HTR-8/SVneo (cell line): ENCODE data around the gene PCDHA7.
A peak's percentile ranks its signal among the peaks of the same experiment; 100 is the strongest.
"Not testable (repeated sequence)": the region's sequence is repeated elsewhere in the genome, so short reads cannot be mapped to it uniquely, and the experiment has no call there.

Source experiments
- DNase-seq: peaks from one replicate; pipeline ENCODE4 v3.0.0; 2011; ENCODE audit warnings: low spot score, mixed read lengths; ENCODE audit not compliant: insufficient read length
- FAIRE-seq: peaks from 2 replicates; lab custom pipeline; 2011; peaks lifted over from hg19 to GRCh38; lab: Jason Lieb, UNC

PCDHA7 gene, protein sequence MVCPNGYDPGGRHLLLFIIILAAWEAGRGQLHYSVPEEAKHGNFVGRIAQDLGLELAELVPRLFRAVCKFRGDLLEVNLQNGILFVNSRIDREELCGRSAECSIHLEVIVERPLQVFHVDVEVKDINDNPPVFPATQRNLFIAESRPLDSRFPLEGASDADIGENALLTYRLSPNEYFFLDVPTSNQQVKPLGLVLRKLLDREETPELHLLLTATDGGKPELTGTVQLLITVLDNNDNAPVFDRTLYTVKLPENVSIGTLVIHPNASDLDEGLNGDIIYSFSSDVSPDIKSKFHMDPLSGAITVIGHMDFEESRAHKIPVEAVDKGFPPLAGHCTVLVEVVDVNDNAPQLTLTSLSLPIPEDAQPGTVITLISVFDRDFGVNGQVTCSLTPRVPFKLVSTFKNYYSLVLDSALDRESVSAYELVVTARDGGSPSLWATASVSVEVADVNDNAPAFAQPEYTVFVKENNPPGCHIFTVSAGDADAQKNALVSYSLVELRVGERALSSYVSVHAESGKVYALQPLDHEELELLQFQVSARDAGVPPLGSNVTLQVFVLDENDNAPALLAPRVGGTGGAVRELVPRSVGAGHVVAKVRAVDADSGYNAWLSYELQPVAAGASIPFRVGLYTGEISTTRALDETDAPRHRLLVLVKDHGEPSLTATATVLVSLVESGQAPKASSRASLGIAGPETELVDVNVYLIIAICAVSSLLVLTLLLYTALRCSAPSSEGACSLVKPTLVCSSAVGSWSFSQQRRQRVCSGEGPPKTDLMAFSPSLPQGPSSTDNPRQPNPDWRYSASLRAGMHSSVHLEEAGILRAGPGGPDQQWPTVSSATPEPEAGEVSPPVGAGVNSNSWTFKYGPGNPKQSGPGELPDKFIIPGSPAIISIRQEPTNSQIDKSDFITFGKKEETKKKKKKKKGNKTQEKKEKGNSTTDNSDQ

DNA sequence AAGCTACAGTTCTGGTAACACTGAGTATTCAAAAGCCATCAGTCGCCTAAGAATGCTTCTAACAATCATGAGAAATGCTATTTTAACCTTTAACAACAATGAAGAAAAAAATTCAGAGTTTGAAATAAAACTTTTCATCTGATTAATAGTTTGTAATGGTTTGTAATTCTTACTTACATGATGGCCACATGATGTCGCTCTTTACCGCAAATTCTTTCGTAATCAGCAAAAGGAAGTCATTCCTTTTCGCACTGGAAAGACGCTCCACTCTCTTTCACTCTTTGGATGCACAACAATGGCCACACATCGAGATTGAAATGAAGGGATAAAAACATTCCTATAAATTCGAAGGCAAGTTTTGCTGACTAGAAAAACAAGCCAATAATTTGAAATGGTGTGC is at the start of gene PCDHA7:
TSS of gene PCDHA7 (plus strand) at position 277 of the 400 bp plus-strand sequence. CDS start at position 392, 115 bp downstream.
- DNase-seq, result no peak
- no peak for FAIRE-seq

DNA sequence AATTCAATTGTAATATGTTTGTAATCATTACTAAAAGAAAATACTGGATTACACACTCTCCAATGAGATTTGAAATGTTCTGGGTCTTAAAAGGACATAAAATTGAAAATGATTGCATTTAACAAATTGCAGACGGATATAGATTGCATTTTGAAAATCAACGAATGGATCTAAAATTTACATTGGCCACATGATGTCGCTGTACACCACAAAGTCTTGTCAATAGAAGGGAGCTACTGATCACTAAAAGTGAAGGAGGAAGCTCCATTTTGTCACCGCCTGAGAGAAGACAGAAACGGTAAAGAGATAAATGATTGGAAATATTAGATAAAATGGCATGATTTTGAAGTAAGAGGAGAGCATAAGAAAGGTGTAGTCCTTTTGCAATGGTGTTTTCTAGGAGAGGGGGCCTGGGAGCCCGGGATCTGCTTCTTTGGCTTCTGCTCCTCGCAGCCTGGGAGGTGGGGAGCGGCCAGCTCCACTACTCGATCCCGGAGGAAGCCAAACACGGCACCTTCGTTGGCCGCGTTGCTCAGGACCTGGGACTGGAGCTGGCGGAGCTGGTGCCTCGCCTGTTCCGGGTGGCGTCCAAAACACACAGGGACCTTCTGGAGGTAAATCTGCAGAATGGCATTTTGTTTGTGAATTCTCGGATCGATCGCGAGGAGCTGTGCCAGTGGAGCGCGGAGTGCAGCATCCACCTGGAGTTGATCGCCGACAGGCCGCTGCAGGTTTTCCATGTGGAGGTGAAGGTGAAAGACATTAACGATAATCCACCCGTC is 48.0 kb upstream of the PCDHA7 start, which contains the start of gene PCDHA1:
TSS of gene PCDHA1 (plus strand) at position 236 of the 782 bp plus-strand sequence.
- FAIRE-seq (no peak), DNase-seq (no peak)

DNA sequence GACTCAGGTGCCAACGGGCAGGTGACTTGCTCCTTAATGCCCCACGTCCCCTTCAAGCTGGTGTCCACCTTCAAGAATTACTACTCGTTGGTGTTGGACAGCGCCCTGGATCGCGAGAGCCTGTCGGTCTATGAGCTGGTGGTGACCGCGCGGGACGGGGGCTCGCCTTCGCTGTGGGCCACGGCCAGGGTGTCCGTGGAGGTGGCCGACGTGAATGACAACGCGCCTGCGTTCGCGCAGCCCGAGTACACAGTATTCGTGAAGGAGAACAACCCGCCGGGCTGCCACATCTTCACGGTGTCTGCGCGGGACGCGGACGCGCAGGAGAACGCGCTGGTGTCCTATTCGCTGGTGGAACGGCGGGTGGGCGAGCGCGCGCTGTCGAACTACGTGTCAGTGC is 46.6 kb upstream of the PCDHA7 start:
- DNase-seq, FAIRE-seq: not testable (repeated sequence)

DNA sequence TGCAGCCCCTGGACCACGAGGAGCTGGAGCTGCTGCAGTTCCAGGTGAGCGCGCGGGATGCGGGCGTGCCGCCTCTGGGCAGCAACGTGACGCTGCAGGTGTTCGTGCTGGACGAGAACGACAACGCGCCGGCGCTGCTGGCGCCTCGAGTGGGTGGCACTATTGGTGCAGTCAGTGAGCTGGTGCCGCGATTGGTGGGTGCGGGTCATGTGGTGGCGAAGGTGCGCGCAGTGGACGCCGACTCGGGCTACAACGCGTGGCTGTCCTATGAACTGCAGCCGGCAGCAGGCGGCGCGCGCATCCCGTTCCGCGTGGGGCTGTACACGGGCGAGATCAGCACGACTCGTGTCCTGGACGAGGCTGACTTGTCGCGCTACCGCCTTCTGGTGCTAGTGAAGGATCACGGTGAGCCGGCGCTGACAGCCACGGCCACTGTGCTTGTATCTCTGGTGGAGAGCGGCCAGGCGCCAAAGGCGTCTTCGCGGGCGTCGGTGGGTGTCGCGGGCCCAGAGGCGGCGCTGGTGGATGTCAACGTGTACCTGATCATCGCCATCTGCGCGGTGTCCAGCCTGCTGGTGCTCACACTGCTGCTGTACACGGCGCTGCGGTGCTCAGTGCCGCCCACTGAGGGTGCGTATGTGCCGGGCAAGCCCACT is 46.1 kb upstream of the PCDHA7 start:
- not testable (repeated sequence) for DNase-seq, FAIRE-seq

DNA sequence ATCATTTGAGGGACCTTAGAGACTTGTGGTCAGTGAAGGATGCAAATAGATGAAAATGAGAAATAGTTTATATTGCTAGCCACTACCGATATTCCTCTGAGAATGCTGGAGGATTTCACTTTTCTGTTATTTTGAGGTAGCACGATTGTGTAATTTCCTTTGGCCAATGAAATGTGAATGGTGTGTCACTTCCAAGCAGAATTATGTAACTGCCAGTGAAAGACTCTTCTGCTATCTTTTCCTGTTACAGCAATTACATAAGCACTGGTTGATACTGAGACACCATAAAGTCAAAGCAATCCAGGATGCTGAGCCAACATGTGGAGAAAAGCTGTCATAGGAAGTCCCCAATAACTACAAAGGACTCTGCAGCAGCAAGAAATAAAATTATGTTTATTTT is 43.0 kb upstream of the PCDHA7 start:
- no peak for DNase-seq

DNA sequence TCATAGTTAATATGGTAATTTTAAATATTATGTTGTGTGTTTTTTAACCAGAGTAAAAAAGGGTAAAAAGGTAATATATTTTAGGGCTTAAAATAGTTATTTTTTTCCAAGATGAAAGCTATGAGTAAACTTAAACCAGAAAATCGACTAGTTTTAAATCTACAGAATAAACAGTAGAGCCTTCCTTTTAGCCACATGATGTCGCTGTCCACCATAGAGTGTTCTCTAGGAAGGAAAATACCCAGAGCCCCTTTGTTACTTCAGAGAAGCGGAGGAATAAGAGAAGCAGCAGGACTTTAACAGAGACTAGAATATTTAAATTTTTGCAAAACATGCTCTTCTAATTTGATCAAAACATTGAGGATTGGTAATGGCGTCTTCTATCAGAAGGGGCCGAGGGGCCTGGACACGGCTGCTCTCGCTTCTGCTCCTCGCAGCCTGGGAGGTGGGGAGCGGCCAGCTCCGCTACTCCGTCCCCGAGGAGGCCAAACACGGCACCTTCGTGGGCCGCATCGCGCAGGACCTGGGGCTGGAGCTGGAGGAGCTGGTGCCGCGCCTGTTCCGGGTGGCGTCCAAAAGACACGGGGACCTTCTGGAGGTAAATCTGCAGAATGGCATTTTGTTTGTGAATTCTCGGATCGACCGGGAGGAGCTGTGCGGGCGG is 39.3 kb upstream of the PCDHA7 start, which contains the start of gene PCDHA2:
TSS of gene PCDHA2 (plus strand) at position 258 of the 664 bp plus-strand sequence.
- DNase-seq (peak; percentile 21), FAIRE-seq (no peak)

More for the DNA sequence above, 43.0 kb upstream of the PCDHA7 start:
- FAIRE-seq, result no peak

DNA sequence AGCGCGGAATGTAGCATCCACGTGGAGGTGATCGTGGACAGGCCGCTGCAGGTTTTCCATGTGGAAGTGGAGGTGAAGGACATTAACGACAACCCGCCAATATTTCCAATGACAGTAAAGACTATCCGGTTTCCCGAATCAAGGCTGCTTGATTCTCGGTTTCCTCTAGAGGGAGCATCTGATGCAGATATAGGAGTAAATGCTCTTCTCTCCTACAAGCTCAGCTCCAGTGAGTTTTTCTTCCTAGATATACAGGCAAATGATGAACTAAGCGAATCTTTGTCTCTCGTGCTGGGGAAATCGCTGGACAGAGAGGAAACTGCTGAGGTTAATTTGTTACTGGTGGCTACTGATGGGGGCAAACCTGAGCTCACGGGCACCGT is 38.8 kb upstream of the PCDHA7 start:
- peak; percentile 31 for DNase-seq
- FAIRE-seq, result no peak

DNA sequence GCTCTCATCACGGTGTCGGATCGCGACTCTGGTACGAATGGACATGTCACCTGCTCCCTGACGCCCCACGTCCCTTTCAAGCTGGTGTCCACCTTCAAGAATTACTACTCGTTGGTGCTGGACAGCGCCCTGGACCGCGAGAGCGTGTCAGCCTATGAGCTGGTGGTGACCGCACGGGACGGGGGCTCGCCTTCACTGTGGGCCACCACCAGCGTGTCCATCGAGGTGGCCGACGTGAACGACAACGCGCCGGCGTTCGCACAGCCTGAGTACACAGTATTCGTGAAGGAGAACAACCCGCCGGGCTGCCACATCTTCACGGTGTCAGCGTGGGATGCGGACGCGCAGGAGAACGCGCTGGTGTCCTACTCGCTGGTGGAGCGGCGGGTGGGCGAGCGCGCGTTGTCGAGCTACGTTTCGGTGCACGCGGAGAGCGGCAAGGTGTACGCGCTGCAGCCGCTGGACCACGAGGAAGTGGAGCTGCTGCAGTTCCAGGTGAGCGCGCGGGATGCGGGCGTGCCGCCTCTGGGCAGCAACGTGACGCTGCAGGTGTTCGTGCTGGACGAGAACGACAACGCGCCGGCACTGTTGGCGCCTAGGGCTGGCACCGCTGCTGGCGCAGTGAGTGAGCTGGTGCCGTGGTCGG is 37.9 kb upstream of the PCDHA7 start:
- not testable (repeated sequence) for DNase-seq
- FAIRE-seq, result peak; percentile 48

DNA sequence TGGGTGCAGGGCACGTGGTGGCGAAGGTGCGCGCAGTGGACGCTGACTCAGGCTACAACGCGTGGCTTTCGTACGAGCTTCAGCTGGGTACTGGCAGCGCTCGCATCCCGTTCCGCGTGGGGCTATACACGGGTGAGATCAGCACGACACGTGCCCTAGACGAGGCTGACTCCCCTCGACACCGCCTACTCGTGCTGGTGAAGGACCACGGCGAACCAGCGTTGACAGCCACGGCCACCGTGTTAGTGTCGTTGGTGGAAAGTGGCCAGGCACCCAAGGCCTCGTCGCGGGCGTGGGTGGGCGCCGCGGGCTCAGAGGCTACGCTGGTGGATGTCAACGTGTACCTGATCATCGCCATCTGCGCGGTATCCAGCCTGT is 37.4 kb upstream of the PCDHA7 start:
- no peak for FAIRE-seq
- DNase-seq, result no peak

DNA sequence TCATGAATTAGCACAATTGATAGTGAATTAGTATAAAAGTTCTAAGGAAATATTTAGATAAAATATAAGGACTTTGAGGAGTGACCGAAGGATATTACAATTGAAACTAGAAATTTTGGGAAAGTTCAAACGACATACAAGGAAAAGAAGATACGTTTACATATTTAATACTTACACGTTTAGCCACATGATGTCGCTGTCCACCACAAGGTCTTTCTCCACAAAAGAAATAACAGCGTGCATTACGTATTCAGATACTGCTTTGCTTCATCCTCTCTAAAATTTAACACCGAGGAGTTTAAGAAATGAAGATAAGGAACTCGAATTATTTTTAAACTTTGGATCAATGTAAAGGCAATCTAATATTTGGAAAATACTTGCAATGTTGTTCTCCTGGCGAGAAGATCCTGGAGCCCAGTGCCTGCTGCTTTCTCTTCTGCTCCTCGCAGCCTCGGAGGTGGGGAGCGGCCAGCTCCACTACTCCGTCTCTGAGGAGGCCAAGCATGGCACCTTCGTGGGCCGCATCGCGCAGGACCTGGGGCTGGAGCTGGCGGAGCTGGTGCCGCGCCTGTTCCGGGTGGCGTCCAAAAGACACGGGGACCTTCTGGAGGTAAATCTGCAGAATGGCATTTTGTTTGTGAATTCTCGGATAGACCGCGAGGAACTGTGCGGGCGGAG is 33.1 kb upstream of the PCDHA7 start, which contains the start of gene PCDHA3:
TSS of gene PCDHA3 (plus strand) at position 242 of the 678 bp plus-strand sequence.
- FAIRE-seq, result no peak

DNA sequence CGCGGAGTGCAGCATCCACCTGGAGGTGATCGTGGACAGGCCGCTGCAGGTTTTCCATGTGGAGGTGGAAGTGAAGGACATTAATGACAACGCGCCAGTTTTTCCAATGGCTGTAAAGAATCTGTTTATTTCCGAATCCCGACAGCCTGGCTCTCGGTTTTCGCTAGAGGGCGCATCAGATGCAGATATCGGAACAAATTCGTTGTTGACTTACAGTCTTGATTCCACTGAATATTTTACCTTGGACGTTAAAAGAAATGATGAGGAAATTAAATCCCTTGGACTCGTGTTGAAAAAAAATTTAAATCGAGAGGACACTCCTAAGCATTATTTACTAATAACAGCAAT is 32.6 kb upstream of the PCDHA7 start:
- FAIRE-seq, result no peak

More for the DNA sequence above, 33.1 kb upstream of the PCDHA7 start, which contains the start of gene PCDHA3:
- no peak for DNase-seq

DNA sequence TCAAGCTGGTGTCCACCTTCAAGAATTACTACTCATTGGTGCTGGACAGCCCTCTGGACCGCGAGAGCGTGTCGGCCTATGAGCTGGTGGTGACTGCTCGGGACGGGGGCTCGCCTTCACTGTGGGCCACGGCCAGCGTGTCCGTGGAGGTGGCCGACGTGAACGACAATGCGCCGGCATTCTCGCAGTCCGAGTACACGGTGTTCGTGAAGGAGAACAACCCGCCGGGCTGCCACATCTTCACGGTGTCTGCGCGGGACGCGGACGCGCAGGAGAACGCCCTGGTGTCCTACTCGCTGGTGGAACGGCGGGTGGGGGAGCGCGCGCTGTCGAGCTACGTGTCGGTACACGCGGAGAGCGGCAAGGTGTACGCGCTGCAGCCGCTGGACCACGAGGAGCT is 31.7 kb upstream of the PCDHA7 start:
- DNase-seq, result not testable (repeated sequence)
- peak; percentile 62 for FAIRE-seq

More for the DNA sequence above, 32.6 kb upstream of the PCDHA7 start:
- DNase-seq, result no peak

DNA sequence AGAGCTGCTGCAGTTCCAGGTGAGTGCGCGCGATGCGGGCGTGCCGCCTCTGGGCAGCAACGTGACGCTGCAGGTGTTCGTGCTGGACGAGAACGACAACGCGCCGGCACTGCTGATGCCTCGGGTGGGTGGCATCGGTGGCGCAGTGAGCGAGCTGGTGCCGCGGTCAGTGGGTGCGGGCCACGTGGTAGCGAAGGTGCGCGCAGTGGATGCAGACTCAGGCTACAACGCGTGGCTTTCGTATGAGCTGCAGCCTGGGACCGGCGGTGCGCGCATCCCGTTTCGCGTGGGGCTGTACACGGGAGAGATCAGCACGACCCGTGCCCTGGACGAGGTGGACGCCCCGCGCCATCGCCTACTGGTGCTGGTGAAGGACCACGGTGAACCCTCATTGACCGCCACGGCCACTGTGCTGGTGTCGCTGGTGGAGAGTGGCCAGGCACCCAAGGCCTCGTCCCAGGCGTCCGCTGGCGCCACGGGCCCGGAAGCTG is 31.2 kb upstream of the PCDHA7 start:
- FAIRE-seq (no peak), DNase-seq (no peak)

DNA sequence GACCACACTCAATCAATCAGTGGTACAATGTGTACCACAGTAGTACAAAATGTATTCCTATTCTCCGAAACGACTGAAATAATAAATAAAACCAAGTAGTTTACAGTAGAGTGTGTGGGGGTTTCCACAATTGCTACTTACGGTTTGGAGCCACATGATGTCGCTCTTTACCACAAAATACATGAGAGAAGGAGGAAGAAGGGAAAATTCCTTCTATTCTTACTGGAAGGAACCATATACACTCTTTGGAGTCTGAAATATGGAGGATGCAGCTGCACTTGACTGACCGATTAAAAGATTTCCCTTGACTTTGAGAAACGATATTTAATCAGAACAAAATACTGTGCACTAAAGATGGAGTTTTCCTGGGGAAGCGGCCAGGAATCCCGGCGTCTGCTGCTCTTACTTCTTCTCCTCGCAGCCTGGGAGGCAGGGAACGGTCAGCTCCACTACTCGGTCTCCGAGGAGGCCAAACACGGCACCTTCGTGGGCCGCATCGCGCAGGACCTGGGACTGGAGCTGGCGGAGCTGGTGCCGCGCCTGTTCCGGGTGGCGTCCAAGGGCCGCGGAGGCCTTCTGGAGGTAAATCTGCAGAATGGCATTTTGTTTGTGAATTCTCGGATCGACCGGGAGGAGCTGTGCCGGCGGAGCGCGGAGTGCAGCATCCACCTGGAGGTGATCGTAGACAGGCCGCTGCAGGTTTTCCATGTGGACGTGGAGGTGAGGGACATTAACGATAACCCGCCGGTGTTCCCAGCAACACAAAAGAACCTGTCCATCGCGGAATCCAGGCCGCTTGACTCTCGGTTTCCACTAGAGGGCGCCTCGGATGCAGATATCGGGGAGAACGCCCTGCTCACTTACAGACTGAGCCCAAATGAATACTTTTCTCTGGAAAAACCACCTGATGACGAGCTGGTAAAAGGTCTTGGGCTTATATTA is 27.0 kb upstream of the PCDHA7 start, which contains the start of gene PCDHA4:
TSS of gene PCDHA4 (plus strand) at position 235 of the 942 bp plus-strand sequence.
- FAIRE-seq (peak; percentile 63), DNase-seq (no peak)

DNA sequence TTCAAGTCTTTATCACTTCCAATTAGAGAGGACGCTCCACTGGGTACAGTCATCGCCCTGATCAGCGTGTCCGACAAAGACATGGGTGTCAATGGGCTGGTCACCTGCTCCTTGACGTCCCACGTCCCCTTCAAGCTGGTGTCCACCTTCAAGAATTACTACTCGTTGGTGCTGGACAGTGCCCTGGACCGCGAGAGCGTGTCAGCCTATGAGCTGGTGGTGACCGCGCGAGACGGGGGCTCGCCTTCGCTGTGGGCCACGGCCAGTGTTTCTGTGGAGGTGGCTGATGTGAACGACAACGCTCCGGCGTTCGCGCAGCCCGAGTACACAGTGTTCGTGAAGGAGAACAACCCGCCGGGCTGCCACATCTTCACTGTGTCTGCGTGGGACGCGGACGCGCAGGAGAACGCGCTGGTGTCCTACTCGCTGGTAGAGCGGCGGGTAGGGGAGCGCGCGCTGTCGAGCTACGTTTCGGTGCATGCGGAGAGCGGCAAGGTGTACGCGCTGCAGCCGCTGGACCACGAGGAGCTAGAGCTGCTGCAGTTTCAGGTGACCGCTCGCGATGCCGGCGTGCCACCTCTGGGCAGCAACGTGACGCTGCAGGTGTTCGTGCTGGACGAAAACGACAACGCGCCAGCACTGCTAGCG is 25.7 kb upstream of the PCDHA7 start:
- FAIRE-seq, DNase-seq: not testable (repeated sequence)

DNA sequence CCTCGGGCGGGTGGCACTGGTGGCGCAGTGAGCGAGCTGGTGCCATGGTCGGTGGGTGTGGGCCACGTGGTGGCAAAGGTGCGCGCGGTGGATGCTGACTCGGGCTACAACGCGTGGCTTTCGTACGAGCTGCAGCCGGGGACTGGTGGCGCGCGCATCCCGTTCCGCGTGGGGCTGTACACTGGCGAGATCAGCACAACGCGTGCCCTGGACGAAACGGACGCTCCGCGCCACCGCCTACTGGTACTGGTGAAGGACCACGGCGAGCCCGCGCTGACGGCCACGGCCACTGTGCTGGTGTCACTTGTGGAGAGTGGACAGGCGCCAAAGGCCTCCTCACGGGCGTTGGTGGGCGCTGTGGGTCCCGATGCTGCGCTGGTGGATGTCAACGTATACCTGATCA is 25.2 kb upstream of the PCDHA7 start:
- DNase-seq, result no peak
- no peak for FAIRE-seq
